SK-N-SH (cell line): ENCODE results near the gene PIH1D2. TPM values are rescaled to one million over a fixed set of nuclear protein-coding genes. Genes with fewer than 3 reads are reported as not detected.
"Not testable (repeated sequence)": the region's sequence is repeated elsewhere in the genome, so short reads cannot be mapped to it uniquely, and the experiment has no call there.

ENCODE experiments used
- CTCF ChIA-PET: fragments of 300-600, 350-600 bp; formaldehyde crosslinking; extraction: SDS; loops from one replicate; lab custom pipeline; 2021; lab: Yijun Ruan, JAX
- POLR2A ChIA-PET: fragments of 350-600 bp; sonication (Branson Sonifier 250); formaldehyde crosslinking; extraction: SDS; loops from one replicate; lab custom pipeline; 2020; ENCODE audit warnings: antibody characterized with exemption, inconsistent platforms; lab: Yijun Ruan, JAX
- DNase-seq: peaks from one replicate; pipeline ENCODE4 v3.0.0; 2012
- H2AFZ ChIP-seq: fragments of 200-600 bp; sonication (generic); 2 replicates; pipeline ENCODE4 v1.8.1; 2016; ENCODE audit warnings: antibody characterized with exemption, mild to moderate bottlenecking, low read depth
- H3F3A ChIP-seq: fragments of 200-600 bp; sonication (generic); replicated peaks from 2 replicates; pipeline ENCODE3; 2016; ENCODE audit warnings: antibody characterized with exemption, mild to moderate bottlenecking; ENCODE audit not compliant: insufficient read depth
- H3K27ac ChIP-seq, 2 experiments: fragments of 200-500 bp in 1 of 2; fragments of 200-600 bp in 1 of 2; sonication (Bioruptor generic) in 1 of 2; sonication (generic), shearing (Covaris generic) in 1 of 2; 2 replicates each; pipeline versions ENCODE4 v1.5.1 to v1.6.1; 2014 to 2016; ENCODE audit warnings: low read depth in 2 of 2, inconsistent platforms in 1 of 2, low read length in 1 of 2, mild to moderate bottlenecking in 1 of 2, mixed read lengths in 1 of 2
- H3K27me3 ChIP-seq: fragments of 200-600 bp; sonication (generic), shearing (Covaris generic); 2 replicates; pipeline ENCODE4 v1.6.1; 2016; ENCODE audit warnings: mixed run types; ENCODE audit not compliant: insufficient read depth
- H3K36me3 ChIP-seq, 2 experiments: fragments of 200-500 bp in 1 of 2; fragments of 200-600 bp in 1 of 2; sonication (Bioruptor generic) in 1 of 2; sonication (generic) in 1 of 2; replicated peaks in 1 of 2; 2 replicates each; pipeline versions ENCODE3 to v1.5.1; 2014 to 2016; ENCODE audit warnings: low read length in 1 of 2, mild to moderate bottlenecking in 1 of 2; ENCODE audit not compliant: insufficient read depth in 2 of 2, control insufficient read depth in 1 of 2
- H3K4me1 ChIP-seq, 2 experiments: fragments of 200-500 bp in 1 of 2; fragments of 200-600 bp in 1 of 2; sonication (Bioruptor generic) in 1 of 2; sonication (generic), shearing (Covaris generic) in 1 of 2; 2 replicates each; pipeline versions ENCODE4 v1.5.1 to v1.6.1; 2014 to 2016; ENCODE audit warnings: low read depth in 1 of 2, low read length in 1 of 2, mixed run types in 1 of 2; ENCODE audit not compliant: insufficient read depth in 2 of 2, control insufficient read depth in 1 of 2
- H3K4me2 ChIP-seq: fragments of 200-600 bp; sonication (generic), shearing (Covaris generic); 2 replicates; pipeline ENCODE4 v1.6.1; 2017; ENCODE audit warnings: mixed run types
- H3K4me3 ChIP-seq, 2 experiments: fragments of 200-500 bp in 1 of 2; fragments of 200-600 bp in 1 of 2; sonication (Bioruptor generic) in 1 of 2; sonication (generic), shearing (Covaris generic) in 1 of 2; 2 replicates each; pipeline versions ENCODE4 v1.5.1 to v1.8.1; 2014 to 2016; ENCODE audit warnings: low read depth in 2 of 2, inconsistent platforms in 1 of 2, low read length in 1 of 2, mild to moderate bottlenecking in 1 of 2, mixed read lengths in 1 of 2, moderate library complexity in 1 of 2
- H3K79me2 ChIP-seq: fragments of 200-600 bp; sonication (generic); 2 replicates; pipeline ENCODE4 v1.8.1; 2017; ENCODE audit warnings: mild to moderate bottlenecking; ENCODE audit not compliant: insufficient read depth
- H3K9ac ChIP-seq: fragments of 200-600 bp; sonication (generic); 2 replicates; pipeline ENCODE4 v1.6.1; 2017; ENCODE audit warnings: mixed run types
- H3K9me2 ChIP-seq: fragments of 200-600 bp; sonication (generic); 2 replicates; pipeline ENCODE4 v1.6.1; 2017; ENCODE audit warnings: mixed run types
- H3K9me3 ChIP-seq: fragments of 200-600 bp; sonication (generic); 2 replicates; pipeline ENCODE4 v1.6.1; 2017; ENCODE audit warnings: mixed run types, mild to moderate bottlenecking, moderate library complexity
- H4K20me1 ChIP-seq: fragments of 200-600 bp; sonication (generic); 2 replicates; pipeline ENCODE4 v1.6.1; 2017; ENCODE audit warnings: mild to moderate bottlenecking, mixed run types; ENCODE audit not compliant: insufficient read depth
- EP300 ChIP-seq, 2 experiments: IDR thresholded peaks; 2 replicates each; pipeline versions ENCODE4 v1.4.0 to v1.6.1; 2012; ENCODE audit warnings: borderline replicate concordance in 1 of 2, low read depth in 1 of 2, low read length in 1 of 2
- EZH2phosphoT487 ChIP-seq: fragments of 200-600 bp; sonication (generic); IDR thresholded peaks from 2 replicates; pipeline ENCODE4 v1.6.1; 2017; ENCODE audit warnings: low read depth, mixed run types, mild to moderate bottlenecking, antibody characterized with exemption, moderate library complexity, borderline replicate concordance
- FOSL2 ChIP-seq: IDR thresholded peaks from 2 replicates; pipeline ENCODE4 v1.4.0; 2012; ENCODE audit warnings: low read depth, mild to moderate bottlenecking, moderate library complexity, borderline replicate concordance
- FOXJ3 ChIP-seq: sonication (generic); formaldehyde crosslinking; IDR thresholded peaks from 2 replicates; pipeline ENCODE4 v1.5.1; 2020; ENCODE audit warnings: mild to moderate bottlenecking, missing genetic modification reagents
- FOXM1 ChIP-seq: IDR thresholded peaks from 2 replicates; pipeline ENCODE4 v1.4.0; 2012; ENCODE audit warnings: low read depth, mild to moderate bottlenecking
- GABPA ChIP-seq: IDR thresholded peaks from 2 replicates; pipeline ENCODE4 v1.4.0; 2012; ENCODE audit warnings: low read depth, mild to moderate bottlenecking
- GATA2 ChIP-seq: sonication (generic); formaldehyde crosslinking; IDR thresholded peaks from 2 replicates; pipeline ENCODE4 v1.5.0; 2020; ENCODE audit warnings: mild to moderate bottlenecking, missing genetic modification reagents
- IRF3 ChIP-seq: fragments of 150-350 bp; IDR thresholded peaks from 2 replicates; pipeline ENCODE4 v1.6.1; 2016; ENCODE audit warnings: mild to moderate bottlenecking, low read depth, low read length
- JUND ChIP-seq: IDR thresholded peaks from 2 replicates; pipeline ENCODE4 v1.4.0; 2012
- MEF2A ChIP-seq: IDR thresholded peaks from 2 replicates; pipeline ENCODE4 v1.4.0; 2012; ENCODE audit warnings: low read depth, borderline replicate concordance
- MXI1 ChIP-seq: IDR thresholded peaks from 2 replicates; pipeline ENCODE4 v1.6.1; 2012; ENCODE audit warnings: mild to moderate bottlenecking, low read depth, low read length, improper control_type of control experiment
- PBX3 ChIP-seq: IDR thresholded peaks from 2 replicates; pipeline ENCODE4; 2012
- POLR2AphosphoS5 ChIP-seq: IDR thresholded peaks from 2 replicates; pipeline ENCODE4 v1.6.1; 2012; ENCODE audit warnings: low read depth, low read length
- RCOR1 ChIP-seq: fragments of 150-350 bp; IDR thresholded peaks from 2 replicates; pipeline ENCODE4 v1.6.1; 2017; ENCODE audit warnings: antibody characterized with exemption, low read length
- RFX5 ChIP-seq: IDR thresholded peaks from 2 replicates; pipeline ENCODE4 v1.6.1; 2012; ENCODE audit warnings: mild to moderate bottlenecking, improper control_type of control experiment, low read length
- RXRA ChIP-seq: IDR thresholded peaks from 2 replicates; pipeline ENCODE4 v1.4.0; 2012; ENCODE audit warnings: low read depth, mild to moderate bottlenecking, borderline replicate concordance
- TAF1 ChIP-seq: IDR thresholded peaks from 2 replicates; pipeline ENCODE4 v1.6.1; 2012; ENCODE audit warnings: low read depth, mild to moderate bottlenecking, low read length, moderate library complexity, borderline replicate concordance
- USF1 ChIP-seq: IDR thresholded peaks from 2 replicates; pipeline ENCODE4 v1.4.0; 2012; ENCODE audit warnings: low read depth, borderline replicate concordance
- YY1 ChIP-seq: IDR thresholded peaks from 2 replicates; pipeline ENCODE4 v1.4.0; 2012; ENCODE audit warnings: low read depth, mild to moderate bottlenecking
- ZBTB33 ChIP-seq: IDR thresholded peaks from 2 replicates; pipeline ENCODE4 v1.4.0; 2012; ENCODE audit warnings: low read depth, borderline replicate concordance
- WGBS: methylation state at CpG from one replicate; pipeline ENCODE4 v1.1.6; 2017; ENCODE audit warnings: low lambda C conversion rate; 5-methylcytosine and 5-hydroxymethylcytosine counted together
- polyA plus RNA-seq, 3 experiments: library from polyadenylated mRNA; depleted of rRNA; stranded (reverse); fragments of >200 nt; gene quantifications; 2 replicates each; pipeline ENCODE4 v1.2.3, GENCODE V29; 2012

PIH1D2 gene
- polyA plus RNA-seq, 1 of the 3 experiments (the other 2 are of a cell fraction), result 0.97 TPM

GRCh38 chr11:112029460-112029859 is 44.4 kb downstream of the PIH1D2 start:
- Histone ChIP-seq H3K79me2 (peaks cover 9% of the 10 kb centered on the region), H3K36me3 (peaks cover 31 to 41% of the 10 kb centered on the region in 2 experiments), H2AFZ (no peak overlapping the region), H3K4me2 (no peak overlapping the region), H4K20me1 (no peaks in the 10 kb centered on the region), H3K27me3 (no peaks in the 10 kb centered on the region), H3K9me3 (no peaks in the 10 kb centered on the region), H3K4me1 (peaks cover 0 to 2% of the 10 kb centered on the region in 2 experiments; a peak in 2 of 4 replicates), H3K9me2 (no peaks in the 10 kb centered on the region), H3K27ac (no peak overlapping the region), H3K9ac (no peak overlapping the region), H3K4me3 (no peak overlapping the region), H3F3A (no peaks in the 10 kb centered on the region)
- 89% methylated on average over 2 of the region's 2 CpGs for WGBS
- POLR2A ChIA-PET, result no interaction called here
- DNase-seq, result no peak
- TF ChIP-seq JUND, result no peak
- TF ChIP-seq RFX5, result no peak
- TF ChIP-seq RCOR1, result no peak
- TF ChIP-seq FOXJ3 (CRISPR knock-in tag), result no peak
- no peak for TF ChIP-seq IRF3
- no peak for TF ChIP-seq PBX3
- TF ChIP-seq EZH2phosphoT487, result no peak
- TF ChIP-seq ZBTB33, result no peak
- no peak for TF ChIP-seq USF1
- no peak for TF ChIP-seq POLR2AphosphoS5
- TF ChIP-seq YY1, result no peak
- TF ChIP-seq GATA2 (CRISPR knock-in tag), result no peak
- no peak for TF ChIP-seq MXI1
- no peak for TF ChIP-seq MEF2A
- no peak for TF ChIP-seq GABPA
- no peak for TF ChIP-seq FOSL2
- no peak for TF ChIP-seq TAF1
- TF ChIP-seq EP300 (IDR thresholded peaks at IDR 0.05; ENCODE audit: borderline replicate concordance in 1 of 2, low read depth in 1 of 2, low read length in 1 of 2), result no peak
- no peak for TF ChIP-seq RXRA
- TF ChIP-seq FOXM1, result no peak
- CTCF ChIA-PET, result no interaction called here

- H3K4me2 ChIP-seq, H3K9ac ChIP-seq, POLR2A ChIA-PET: not testable (repeated sequence)
Measured at GRCh38 chr11:112026784-112027410, 46.9 kb downstream of the PIH1D2 start.

More at GRCh38 chr11:112026784-112027410, 46.9 kb downstream of the PIH1D2 start:
- H3K4me3 ChIP-seq, DNase-seq, H3F3A ChIP-seq, H2AFZ ChIP-seq, H3K4me1 ChIP-seq, H3K9me2 ChIP-seq, H3K9me3 ChIP-seq, CTCF ChIA-PET, H4K20me1 ChIP-seq, H3K27ac ChIP-seq, H3K27me3 ChIP-seq: not testable (repeated sequence)
- H3K36me3 ChIP-seq, result peaks cover 28 to 38% of the 10 kb centered on the region in 2 experiments
- 97% methylated on average over 6 of the region's 49 CpGs for WGBS
- H3K79me2 ChIP-seq, result peaks cover 14% of the 10 kb centered on the region
